ENCODE results near the gene GET4. TPM values are rescaled to one million over a fixed set of nuclear protein-coding genes. Genes with fewer than 3 reads are reported as not detected.
"Not testable (repeated sequence)": the region's sequence is repeated elsewhere in the genome, so short reads cannot be mapped to it uniquely, and the experiment has no call there.

The GET4 gene
- total and polyA plus RNA-seq, 2 donors from 2014 or later: 44.8 to 80.8 TPM

DNA sequence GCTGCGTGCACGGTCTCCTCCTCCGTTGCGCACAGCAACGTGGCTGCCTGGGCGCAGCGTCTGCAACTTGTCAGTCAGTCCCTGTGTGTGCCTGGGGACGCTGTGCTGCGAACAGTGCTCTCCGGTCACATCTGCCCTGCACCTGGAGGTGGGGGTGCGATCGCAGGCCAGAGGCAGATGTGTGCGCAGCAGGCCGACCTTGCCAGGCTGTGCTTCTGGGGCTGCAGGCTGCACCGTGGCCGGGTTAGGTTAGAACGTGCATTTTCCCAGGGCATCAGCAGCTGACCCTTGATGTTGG, 8.2 kb upstream of the GET4 start:
- intact Hi-C loops (cut with DNase I): no loop called here
- Histone ChIP-seq H3K9me3 (ENCODE audit: control insufficient read depth in 2 of 3, insufficient read depth in 1 of 3, low read length in 3 of 3) (no peaks in the 10 kb centered on the region), H3K27ac (ENCODE audit: low read depth in 2 of 2, low read length in 2 of 2) (peak overlapping the region; percentile 95 to 97), H3K9ac (ENCODE audit: low read length in 3 of 3) (peak overlapping the region in 1 of 3 donors; percentile 84), H3K36me3 (ENCODE audit: control insufficient read depth in 2 of 3, insufficient read depth in 3 of 3, low read length in 3 of 3) (peaks cover 5 to 39% (median 21%) of the 10 kb centered on the region in 3 donors), H3K4me1 (ENCODE audit: control insufficient read depth in 2 of 3, insufficient read depth in 2 of 3, low read depth in 1 of 3, low read length in 3 of 3) (peaks cover 0 to 18% (median 9%) of the 10 kb centered on the region in 3 donors), H3K27me3 (ENCODE audit: control insufficient read depth, insufficient read depth, low read length) (no peaks in the 10 kb centered on the region), H3K4me3 (ENCODE audit: low read length in 3 of 3) (no peak overlapping the region)
- FAIRE-seq: no peak
- TF ChIP-seq, protein P1, sequence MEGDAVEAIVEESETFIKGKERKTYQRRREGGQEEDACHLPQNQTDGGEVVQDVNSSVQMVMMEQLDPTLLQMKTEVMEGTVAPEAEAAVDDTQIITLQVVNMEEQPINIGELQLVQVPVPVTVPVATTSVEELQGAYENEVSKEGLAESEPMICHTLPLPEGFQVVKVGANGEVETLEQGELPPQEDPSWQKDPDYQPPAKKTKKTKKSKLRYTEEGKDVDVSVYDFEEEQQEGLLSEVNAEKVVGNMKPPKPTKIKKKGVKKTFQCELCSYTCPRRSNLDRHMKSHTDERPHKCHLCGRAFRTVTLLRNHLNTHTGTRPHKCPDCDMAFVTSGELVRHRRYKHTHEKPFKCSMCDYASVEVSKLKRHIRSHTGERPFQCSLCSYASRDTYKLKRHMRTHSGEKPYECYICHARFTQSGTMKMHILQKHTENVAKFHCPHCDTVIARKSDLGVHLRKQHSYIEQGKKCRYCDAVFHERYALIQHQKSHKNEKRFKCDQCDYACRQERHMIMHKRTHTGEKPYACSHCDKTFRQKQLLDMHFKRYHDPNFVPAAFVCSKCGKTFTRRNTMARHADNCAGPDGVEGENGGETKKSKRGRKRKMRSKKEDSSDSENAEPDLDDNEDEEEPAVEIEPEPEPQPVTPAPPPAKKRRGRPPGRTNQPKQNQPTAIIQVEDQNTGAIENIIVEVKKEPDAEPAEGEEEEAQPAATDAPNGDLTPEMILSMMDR (IDR thresholded peaks at IDR 0.05; ENCODE audit: borderline replicate concordance, extremely low read depth, insufficient read depth): no peak
- DNase-seq: peak in 1 of 5 donors; percentile 78

DNA sequence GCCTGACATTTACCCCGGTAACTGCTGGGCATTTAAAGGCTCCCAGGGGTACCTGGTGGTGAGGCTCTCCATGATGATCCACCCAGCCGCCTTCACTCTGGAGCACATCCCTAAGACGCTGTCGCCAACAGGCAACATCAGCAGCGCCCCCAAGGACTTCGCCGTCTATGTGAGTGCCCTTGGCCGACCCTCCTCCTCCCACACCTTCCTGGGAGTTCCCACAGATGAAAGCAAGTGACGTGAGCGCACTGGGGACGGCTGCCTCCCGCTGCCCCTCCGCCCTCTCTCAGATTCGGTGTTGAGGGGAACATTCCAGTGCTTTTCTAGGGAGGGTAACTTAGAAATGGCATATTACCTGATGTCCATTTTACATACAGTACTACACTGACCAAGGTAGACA, 7.0 kb upstream of the GET4 start:
- intact Hi-C loops (cut with DNase I): no loop called here
- no peak for FAIRE-seq
- no peak overlapping the region for H3K9ac ChIP-seq (ENCODE audit: low read length in 3 of 3)
- no peaks in the 10 kb centered on the region for H3K27me3 ChIP-seq (ENCODE audit: control insufficient read depth, insufficient read depth, low read length)
- no peaks in the 10 kb centered on the region for H3K9me3 ChIP-seq (ENCODE audit: control insufficient read depth in 2 of 3, insufficient read depth in 1 of 3, low read length in 3 of 3)
- H3K4me1 ChIP-seq (ENCODE audit: control insufficient read depth in 2 of 3, insufficient read depth in 2 of 3, low read depth in 1 of 3, low read length in 3 of 3): peaks cover 0 to 26% (median 18%) of the 10 kb centered on the region in 3 donors
- H3K36me3 ChIP-seq (ENCODE audit: control insufficient read depth in 2 of 3, insufficient read depth in 3 of 3, low read length in 3 of 3): peaks cover 8 to 37% (median 21%) of the 10 kb centered on the region in 3 donors
- no peak overlapping the region for H3K4me3 ChIP-seq (ENCODE audit: low read length in 3 of 3)
- no peak for DNase-seq
- TF ChIP-seq, protein P1 (IDR thresholded peaks at IDR 0.05; ENCODE audit: borderline replicate concordance, extremely low read depth, insufficient read depth): no peak
- H3K27ac ChIP-seq (ENCODE audit: low read depth in 2 of 2, low read length in 2 of 2): no peak overlapping the region

DNA sequence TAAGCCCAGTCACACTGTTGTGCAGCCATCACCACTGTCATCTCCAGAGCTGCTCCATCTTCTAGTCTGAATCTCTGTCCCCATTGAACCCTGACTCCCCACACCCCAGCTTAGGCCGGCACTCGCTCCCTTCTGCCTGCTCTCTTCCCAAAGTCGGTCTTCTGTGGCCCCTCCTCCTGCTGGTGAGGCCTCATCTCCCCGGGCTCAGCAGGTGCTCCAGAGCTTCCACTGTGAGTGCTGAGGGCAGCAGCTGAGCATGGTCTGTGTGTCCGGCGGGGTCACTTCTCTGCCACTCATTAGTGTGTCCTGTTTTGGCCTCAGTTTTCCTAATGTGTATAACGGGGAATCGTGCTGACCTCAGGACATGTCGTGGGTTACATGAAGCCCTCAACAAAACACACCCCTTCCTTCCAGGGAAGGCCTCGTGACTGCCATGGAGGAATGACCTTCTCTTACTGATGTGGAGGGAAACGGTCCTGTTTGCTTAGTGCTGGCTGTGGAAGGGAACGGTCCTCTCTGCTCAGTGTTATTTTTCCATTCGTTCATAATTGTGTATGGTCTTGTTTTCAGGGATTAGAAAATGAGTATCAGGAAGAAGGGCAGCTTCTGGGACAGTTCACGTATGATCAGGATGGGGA, 4.3 kb upstream of the GET4 start:
- H3K4me1 ChIP-seq (ENCODE audit: control insufficient read depth in 2 of 3, insufficient read depth in 2 of 3, low read depth in 1 of 3, low read length in 3 of 3): peaks cover 0 to 25% (median 18%) of the 10 kb centered on the region in 3 donors
- TF ChIP-seq, protein P1 (IDR thresholded peaks at IDR 0.05; ENCODE audit: borderline replicate concordance, extremely low read depth, insufficient read depth): no peak
- H3K36me3 ChIP-seq (ENCODE audit: control insufficient read depth in 2 of 3, insufficient read depth in 3 of 3, low read length in 3 of 3): peaks cover 8 to 27% (median 16%) of the 10 kb centered on the region in 3 donors
- no peak overlapping the region for H3K27ac ChIP-seq (ENCODE audit: low read depth in 2 of 2, low read length in 2 of 2)
- H3K4me3 ChIP-seq (ENCODE audit: low read length in 3 of 3): no peak overlapping the region
- FAIRE-seq (no peak), DNase-seq (no peak)
- H3K9ac ChIP-seq (ENCODE audit: low read length in 3 of 3): no peak overlapping the region
- no peaks in the 10 kb centered on the region for H3K9me3 ChIP-seq (ENCODE audit: control insufficient read depth in 2 of 3, insufficient read depth in 1 of 3, low read length in 3 of 3)
- intact Hi-C loops (cut with DNase I): loop anchor here (10.0 kb wide), 1 partner anchor 87 kb away; no protein-coding TSS in a partner anchor
- no peaks in the 10 kb centered on the region for H3K27me3 ChIP-seq (ENCODE audit: control insufficient read depth, insufficient read depth, low read length)

DNA sequence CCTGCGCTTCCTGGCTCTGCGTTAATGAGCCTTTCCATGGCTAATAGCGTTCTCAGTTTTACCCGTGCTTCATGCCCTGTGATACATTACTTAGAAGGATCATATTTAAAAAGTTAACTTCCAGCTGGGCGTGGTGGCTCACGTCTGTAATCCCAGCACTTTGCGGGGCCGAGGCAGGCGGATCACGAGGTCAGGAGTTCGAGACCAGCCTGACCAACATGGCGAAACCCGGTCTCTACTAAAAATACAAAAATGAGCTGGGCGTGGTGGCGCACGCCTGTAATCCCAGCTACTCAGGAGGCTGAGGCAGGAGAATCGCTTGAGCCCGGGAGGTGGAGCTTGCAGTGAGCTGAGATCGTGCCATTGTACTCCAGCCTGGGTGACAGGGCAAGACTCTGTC, 3.7 kb upstream of the GET4 start:
- peaks cover 0 to 18% (median 12%) of the 10 kb centered on the region in 3 donors for H3K4me1 ChIP-seq (ENCODE audit: control insufficient read depth in 2 of 3, insufficient read depth in 2 of 3, low read depth in 1 of 3, low read length in 3 of 3)
- intact Hi-C loops (cut with DNase I): loop anchor here (10.0 kb wide), 1 partner anchor 88 kb away; no protein-coding TSS in a partner anchor
- H3K36me3 ChIP-seq (ENCODE audit: control insufficient read depth in 2 of 3, insufficient read depth in 3 of 3, low read length in 3 of 3): peaks cover 8 to 22% (median 13%) of the 10 kb centered on the region in 3 donors
- not testable (repeated sequence) for FAIRE-seq; H3K27me3 ChIP-seq (ENCODE audit: control insufficient read depth, insufficient read depth, low read length); DNase-seq; H3K4me3 ChIP-seq (ENCODE audit: low read length in 3 of 3); H3K9me3 ChIP-seq (ENCODE audit: control insufficient read depth in 2 of 3, insufficient read depth in 1 of 3, low read length in 3 of 3); H3K9ac ChIP-seq (ENCODE audit: low read length in 3 of 3); H3K27ac ChIP-seq (ENCODE audit: low read depth in 2 of 2, low read length in 2 of 2)

Measured in kidney (tissue), 14 donors.